Psoas muscle (tissue), 8 donors: ENCODE measurements around the gene MATN3. TPM values are rescaled to one million over a fixed set of nuclear protein-coding genes. Genes with fewer than 3 reads are reported as not detected.

Source experiments
- ATAC-seq, 4 donors: fragments of 200-7000 bp; cut with Tn5 transposase; one replicate each; pipeline ENCODE4 v1.9.1; 2020; ENCODE audit warnings: moderate library complexity in 3 of 4, mild to moderate bottlenecking in 2 of 4
- DNase-seq, 2 donors: peaks; one replicate each; pipeline ENCODE4 v3.0.0-alpha.2; 2020
- H3K27ac ChIP-seq: fragments of 200-600 bp; one replicate; pipeline ENCODE4 v1.8.0; 2022
- H3K27me3 ChIP-seq, 3 donors: fragments of 200-600 bp in 1 of 3; one replicate each; pipeline versions ENCODE4 v1.6.1 to v1.8.0; 2013 to 2022; ENCODE audit warnings: low read length in 2 of 3, mild to moderate bottlenecking in 2 of 3, moderate library complexity in 1 of 3; ENCODE audit not compliant: insufficient read depth in 3 of 3
- H3K36me3 ChIP-seq, 2 donors: fragments of 200-600 bp in 1 of 2; one replicate each; pipeline versions ENCODE4 v1.6.1 to v1.8.0; 2013 to 2022; ENCODE audit warnings: low read depth in 1 of 2, mild to moderate bottlenecking in 1 of 2, moderate library complexity in 1 of 2; ENCODE audit not compliant: insufficient read depth in 1 of 2
- H3K4me1 ChIP-seq: fragments of 200-600 bp; one replicate; pipeline ENCODE4 v1.8.0; 2022
- H3K4me3 ChIP-seq: fragments of 200-600 bp; one replicate; pipeline ENCODE4 v1.8.0; 2022; ENCODE audit warnings: mild to moderate bottlenecking
- H3K9me3 ChIP-seq: fragments of 200-600 bp; one replicate; pipeline ENCODE4 v1.8.0; 2022
- WGBS, 3 donors: extraction: QIAGEN DNeasy Blood & Tissue Kit; methylation state at CpG; one replicate each; pipeline versions ENCODE4 v1.1.6 to v1.1.7; 2013; 5-methylcytosine and 5-hydroxymethylcytosine counted together
- intact Hi-C, 2 donors: fragments of 100-400 bp; cut with DNase I; formaldehyde crosslinking; loops; one replicate each; pipeline versions ENCODE4 v1.11.0 to v1.14.2; 2022
- polyA plus RNA-seq, 3 donors: library from polyadenylated mRNA; stranded (reverse); fragments of 200-250 nt; gene quantifications; one replicate each; pipeline ENCODE4 v1.2.3, GENCODE V29; 2013
- total RNA-seq, 4 donors: library from RNA; stranded (reverse); fragmentation: NEBNext Ultra II Directional in 2 of 4; extraction: Animal tissue kit (Norgen Biotek cat#: 25700) in 2 of 4; gene quantifications; one replicate each; pipeline versions ENCODE4 v1.2.1 to v1.2.4, GENCODE V29; 2021 to 2023
- TF ChIP-seq, protein P1 (sequence below): fragments of 200-600 bp; IDR thresholded peaks from one replicate; pipeline ENCODE4 v1.8.0; 2022; ENCODE audit warnings: antibody characterized with exemption
- donor health status: healthy with polysubstance abuse.
- donor health status: DM: no; HTN: no; CAD: no; lungs with moderate emphysema.
- donor health status: Bipolar disorder and iron deficiency.
- donor health status: healthy.
- donor health status: DM: yes; HTN: yes; CAD: no.
- donor health status: DM: no; HTN: no; CAD: no.
- donor health status: DM: no; HTN: no; CAD: no.
- donor health status: DM: yes; HTN: yes; CAD: no.

Gene MATN3
- total and polyA plus RNA-seq, 7 donors: 0.15 to 0.78 (median 0.25) TPM; not detected in 2

DNA sequence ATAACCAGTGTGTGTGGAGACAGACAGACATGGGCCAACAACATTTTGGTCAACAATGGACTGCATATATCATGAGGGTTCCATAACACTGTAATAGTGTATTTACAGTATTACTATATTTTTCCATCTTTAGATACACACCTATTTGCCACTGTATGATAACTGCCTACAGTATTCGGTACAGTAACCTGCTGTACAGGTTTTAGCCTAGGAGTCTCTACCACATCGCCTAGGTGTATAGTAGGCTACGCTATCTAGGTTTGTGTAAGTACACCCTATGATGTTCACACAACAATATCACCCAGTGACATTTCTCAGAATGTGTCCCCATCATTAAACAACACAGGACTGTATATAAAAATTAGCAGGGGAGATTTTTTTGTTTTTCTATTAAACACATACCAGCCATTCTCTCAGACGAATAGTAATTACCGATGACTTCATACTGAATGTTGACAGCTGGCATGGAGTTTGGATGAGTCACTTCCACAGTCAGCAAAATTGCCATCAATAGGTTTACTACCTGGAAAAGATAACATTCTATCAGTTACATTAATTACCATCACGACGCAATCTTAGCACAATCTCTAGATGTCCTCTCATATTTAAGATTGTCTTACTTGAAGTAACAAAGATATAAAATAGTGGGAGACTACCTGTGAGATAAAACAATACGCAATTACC lies 28.2 kb upstream of the MATN3 start:
- Histone ChIP-seq H3K4me3 (no peak overlapping the region), H3K9me3 (no peaks in the 10 kb centered on the region), H3K27ac (no peak overlapping the region), H3K36me3 (peaks cover 2 to 52% of the 10 kb centered on the region in 2 donors), H3K4me1 (peaks cover 19% of the 10 kb centered on the region), H3K27me3 (no peaks in the 10 kb centered on the region)
- 72 to 76% (median 73%) methylated on average over 8 of the region's 8 CpGs for WGBS, 3 donors
- ATAC-seq: peak in 3 of 4 donors; percentile 46 to 58 (median 49)
- DNase-seq: no peak
- intact Hi-C loops: no loop called here
- TF ChIP-seq, protein P1, sequence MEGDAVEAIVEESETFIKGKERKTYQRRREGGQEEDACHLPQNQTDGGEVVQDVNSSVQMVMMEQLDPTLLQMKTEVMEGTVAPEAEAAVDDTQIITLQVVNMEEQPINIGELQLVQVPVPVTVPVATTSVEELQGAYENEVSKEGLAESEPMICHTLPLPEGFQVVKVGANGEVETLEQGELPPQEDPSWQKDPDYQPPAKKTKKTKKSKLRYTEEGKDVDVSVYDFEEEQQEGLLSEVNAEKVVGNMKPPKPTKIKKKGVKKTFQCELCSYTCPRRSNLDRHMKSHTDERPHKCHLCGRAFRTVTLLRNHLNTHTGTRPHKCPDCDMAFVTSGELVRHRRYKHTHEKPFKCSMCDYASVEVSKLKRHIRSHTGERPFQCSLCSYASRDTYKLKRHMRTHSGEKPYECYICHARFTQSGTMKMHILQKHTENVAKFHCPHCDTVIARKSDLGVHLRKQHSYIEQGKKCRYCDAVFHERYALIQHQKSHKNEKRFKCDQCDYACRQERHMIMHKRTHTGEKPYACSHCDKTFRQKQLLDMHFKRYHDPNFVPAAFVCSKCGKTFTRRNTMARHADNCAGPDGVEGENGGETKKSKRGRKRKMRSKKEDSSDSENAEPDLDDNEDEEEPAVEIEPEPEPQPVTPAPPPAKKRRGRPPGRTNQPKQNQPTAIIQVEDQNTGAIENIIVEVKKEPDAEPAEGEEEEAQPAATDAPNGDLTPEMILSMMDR: no peak

DNA sequence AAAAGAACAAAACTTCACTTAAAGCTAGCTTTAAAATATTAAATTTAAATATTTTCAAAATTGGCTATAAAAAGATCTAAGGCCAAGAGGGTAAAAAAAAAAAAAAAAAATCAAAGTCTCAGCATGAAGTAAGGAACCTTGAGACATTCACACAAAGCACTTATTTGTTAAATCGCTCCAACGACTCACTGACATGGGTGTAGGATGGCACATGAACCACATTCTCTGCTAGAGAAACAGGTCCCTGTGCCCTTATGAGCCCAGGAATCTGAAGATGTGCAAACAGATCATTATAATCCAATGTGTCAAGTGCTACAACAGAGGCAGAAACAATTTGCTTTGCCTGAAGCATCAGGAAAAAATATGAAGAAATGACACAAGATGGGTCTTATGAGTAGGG lies 25.2 kb upstream of the MATN3 start:
- Histone ChIP-seq H3K4me3 (no peak overlapping the region), H3K4me1 (peaks cover 8% of the 10 kb centered on the region), H3K36me3 (peaks cover 19 to 81% of the 10 kb centered on the region in 2 donors), H3K27ac (no peak overlapping the region), H3K9me3 (no peaks in the 10 kb centered on the region), H3K27me3 (no peaks in the 10 kb centered on the region)
- TF ChIP-seq, protein P1: no peak
- intact Hi-C loops: no loop called here
- 65 to 73% (median 72%) methylated on average over 2 of the region's 2 CpGs for WGBS, 3 donors
- DNase-seq: no peak
- no peak for ATAC-seq

DNA sequence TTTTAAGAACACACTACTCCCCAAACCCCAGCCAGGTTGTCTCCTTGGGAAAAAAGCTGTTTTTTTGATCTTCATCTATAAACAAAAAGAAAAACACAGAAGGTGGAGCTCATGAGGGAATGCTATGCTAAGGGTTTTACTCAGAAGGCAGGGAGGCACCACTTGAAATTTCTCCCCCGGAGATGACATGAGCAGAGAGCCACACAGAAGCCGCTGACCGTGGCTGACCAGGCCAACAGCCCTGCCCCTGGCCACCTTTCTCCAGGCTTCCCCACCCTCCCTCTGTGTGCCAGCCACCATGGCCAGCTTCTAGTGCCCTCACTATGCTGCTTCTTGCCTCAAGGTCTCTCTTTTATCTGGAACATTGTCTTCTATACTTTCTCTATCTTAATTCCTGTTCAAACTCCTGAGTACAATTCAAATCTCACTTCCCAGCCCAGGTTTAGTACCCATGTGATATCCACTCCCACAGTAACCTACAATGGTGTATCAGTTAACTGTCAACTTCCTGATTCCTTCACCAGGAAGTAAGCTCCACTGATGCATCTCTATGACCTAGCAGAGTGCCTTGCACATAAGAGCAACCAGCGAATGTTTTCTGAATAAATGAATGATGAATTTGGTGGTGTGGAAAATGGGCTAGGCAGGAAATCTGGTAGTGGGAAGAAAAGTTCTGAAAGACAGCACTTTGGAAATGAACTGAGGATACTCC lies 23.6 kb upstream of the MATN3 start:
- no peaks in the 10 kb centered on the region for H3K27me3 ChIP-seq
- WGBS, 3 donors: 48 to 71% (median 66%) methylated on average over 4 of the region's 4 CpGs
- H3K4me1 ChIP-seq: peaks cover 5% of the 10 kb centered on the region

GRCh38 chr2:20034821-20035220 lies 22.4 kb upstream of the MATN3 start:
- no peaks in the 10 kb centered on the region for H3K4me1 ChIP-seq
- ATAC-seq (no peak), DNase-seq (no peak)
- intact Hi-C loops: no loop called here
- peaks cover 20 to 96% of the 10 kb centered on the region in 2 donors for H3K36me3 ChIP-seq
- TF ChIP-seq, protein P1: no peak
- H3K4me3 ChIP-seq: no peak overlapping the region
- no peak overlapping the region for H3K27ac ChIP-seq
- H3K27me3 ChIP-seq: no peaks in the 10 kb centered on the region
- WGBS, 3 donors: 73 to 75% (median 73%) methylated on average over 2 of the region's 2 CpGs
- peaks cover 3% of the 10 kb centered on the region for H3K9me3 ChIP-seq

More for the DNA sequence above, 23.6 kb upstream of the MATN3 start:
- ATAC-seq (no peak), DNase-seq (no peak)
- Histone ChIP-seq H3K36me3 (peaks cover 19 to 96% of the 10 kb centered on the region in 2 donors), H3K4me3 (no peak overlapping the region), H3K27ac (no peak overlapping the region), H3K9me3 (no peaks in the 10 kb centered on the region)
- intact Hi-C loops: no loop called here
- TF ChIP-seq, protein P1: no peak
